Fibroblast of pulmonary artery (primary cell): ENCODE results near the gene AQP1.

Experiments
- DNase-seq: peaks from one replicate; pipeline ENCODE4 v3.0.0-alpha.2; 2010; ENCODE audit warnings: low read depth
- H3K4me3 ChIP-seq: replicated peaks from 2 replicates; pipeline ENCODE4 v1.5.1; 2011; ENCODE audit warnings: low read depth, mild to moderate bottlenecking, control low read depth, low read length, moderate library complexity
- CTCF ChIP-seq: IDR thresholded peaks from 2 replicates; pipeline ENCODE4 v1.5.1; 2011; ENCODE audit warnings: mild to moderate bottlenecking, control low read depth, low read length, inconsistent platforms; ENCODE audit errors: missing control alignments

Gene AQP1

GRCh38 chr7:30894009-30894408 lies 17.6 kb upstream of the AQP1 start:
- DNase-seq: no peak
- H3K4me3 ChIP-seq: no peak overlapping the region
- no peak for TF ChIP-seq CTCF

- peak; percentile 9 for DNase-seq
- no peak overlapping the region for H3K4me3 ChIP-seq
- peak; percentile 4 for TF ChIP-seq CTCF
Observed at GRCh38 chr7:30894866-30895605, 16.6 kb upstream of the AQP1 start.

- DNase-seq: peak; percentile 29
- no peak for TF ChIP-seq CTCF
- H3K4me3 ChIP-seq: no peak overlapping the region
Observed at GRCh38 chr7:30896036-30896435, 15.6 kb upstream of the AQP1 start.

GRCh38 chr7:30896783-30897637 lies 14.6 kb upstream of the AQP1 start:
- TF ChIP-seq CTCF: no peak
- peak; percentile 6 for DNase-seq
- H3K4me3 ChIP-seq: no peak overlapping the region

- TF ChIP-seq CTCF: no peak
- H3K4me3 ChIP-seq: no peak overlapping the region
- DNase-seq: no peak
Observed at GRCh38 chr7:30897770-30898169, 13.9 kb upstream of the AQP1 start.

GRCh38 chr7:30898411-30898810 lies 13.2 kb upstream of the AQP1 start:
- TF ChIP-seq CTCF: no peak
- DNase-seq: no peak
- H3K4me3 ChIP-seq: no peak overlapping the region
